ENCODE results near the gene STARD8.

Gene STARD8

GRCh38 chrX:68693481-68694434 lies 46.3 kb downstream of the STARD8 start:
- DNase-seq (ENCODE audit: low read depth) = no peak

- no peak for DNase-seq (ENCODE audit: low read depth)
Observed at GRCh38 chrX:68694435-68695205, 47.2 kb downstream of the STARD8 start.

GRCh38 chrX:68695206-68695845 lies 47.9 kb downstream of the STARD8 start:
- DNase-seq (ENCODE audit: low read depth) = no peak

- DNase-seq (ENCODE audit: low read depth) = no peak
Observed at GRCh38 chrX:68696267-68696990, 49.0 kb downstream of the STARD8 start.

GRCh38 chrX:68697036-68697435 lies 49.6 kb downstream of the STARD8 start:
- DNase-seq (ENCODE audit: low read depth) = no peak

GRCh38 chrX:68697465-68698125 lies 50.1 kb downstream of the STARD8 start:
- DNase-seq (ENCODE audit: low read depth) = no peak

- DNase-seq (ENCODE audit: low read depth) = no peak
Observed at GRCh38 chrX:68698942-68699341, 51.5 kb downstream of the STARD8 start.

- DNase-seq (ENCODE audit: low read depth) = no peak
Observed at GRCh38 chrX:68699960-68700746, 52.7 kb downstream of the STARD8 start.

- DNase-seq (ENCODE audit: low read depth) = no peak
Observed at GRCh38 chrX:68703369-68703768, 55.9 kb downstream of the STARD8 start.

GRCh38 chrX:68703846-68704245 lies 56.4 kb downstream of the STARD8 start:
- no peak for DNase-seq (ENCODE audit: low read depth)

GRCh38 chrX:68705986-68706385 lies 58.5 kb downstream of the STARD8 start:
- no peak for DNase-seq (ENCODE audit: low read depth)

- no peak for DNase-seq (ENCODE audit: low read depth)
Observed at GRCh38 chrX:68708503-68709290, 61.2 kb downstream of the STARD8 start.

- no peak for DNase-seq (ENCODE audit: low read depth)
Observed at GRCh38 chrX:68710870-68711576, 63.6 kb downstream of the STARD8 start.

GRCh38 chrX:68711845-68712244 lies 64.4 kb downstream of the STARD8 start:
- DNase-seq (ENCODE audit: low read depth) = no peak

- no peak for DNase-seq (ENCODE audit: low read depth)
Observed at GRCh38 chrX:68714856-68715255, 67.4 kb downstream of the STARD8 start.

GRCh38 chrX:68717196-68717595 lies 69.7 kb downstream of the STARD8 start:
- DNase-seq (ENCODE audit: low read depth) = no peak

- DNase-seq (ENCODE audit: low read depth) = no peak
Observed at GRCh38 chrX:68717663-68718442, 70.4 kb downstream of the STARD8 start.

- no peak for DNase-seq (ENCODE audit: low read depth)
Observed at GRCh38 chrX:68718443-68718820, 71.0 kb downstream of the STARD8 start.
